Caco-2 (cell line): Measurements from ENCODE around the gene TMEM100. TPM values are rescaled to one million over a fixed set of nuclear protein-coding genes. Genes with fewer than 3 reads are reported as not detected.

Experiments
- BruUV-seq: library from RNA; stranded (reverse); fragments of 400-500 nt; replicated peaks from 2 replicates; lab custom pipeline; 2021; lab: Mats Ljungman, UMichigan
- CTCF ChIA-PET: fragments of 300-600 bp; sonication (Branson Sonifier 250); formaldehyde crosslinking; loops from one replicate; lab custom pipeline; 2022; ENCODE audit warnings: antibody characterized with exemption; lab: Charles Lee
- POLR2A ChIA-PET: fragments of 300-600 bp; sonication (Branson Sonifier 250); formaldehyde crosslinking; loops from one replicate; lab custom pipeline; 2022; ENCODE audit warnings: antibody characterized with exemption; lab: Charles Lee
- DNase-seq, 2 experiments: peaks; one replicate each; pipeline versions ENCODE4 v3.0.0 to v3.0.0-alpha.2; 2020 to 2022
- H3K27me3 ChIP-seq: replicated peaks from 2 replicates; pipeline ENCODE4 v1.6.0; 2011; ENCODE audit warnings: low read length; ENCODE audit not compliant: control insufficient read depth, insufficient read depth
- H3K36me3 ChIP-seq: 2 replicates; pipeline ENCODE4 v1.5.1; 2011; ENCODE audit warnings: low read length; ENCODE audit not compliant: control insufficient read depth, insufficient read depth
- H3K4me1 ChIP-seq: fragments of 250-450 bp; sonication (Bioruptor Pico); 2 replicates; pipeline ENCODE4 v1.5.1; 2020; ENCODE audit warnings: mild to moderate bottlenecking
- H3K4me3 ChIP-seq: 2 replicates; pipeline ENCODE4 v1.5.1; 2011; ENCODE audit warnings: low read depth, mild to moderate bottlenecking, control low read depth, low read length
- H3K9me3 ChIP-seq: fragments of 250-450 bp; sonication (Bioruptor Pico); 2 replicates; pipeline ENCODE4 v1.5.1; 2020; ENCODE audit warnings: mild to moderate bottlenecking, moderate library complexity
- H3K27ac Mint-ChIP-seq: one replicate; pipeline ENCODE4 v1.8.0; 2022; ENCODE audit warnings: mixed read lengths; ENCODE audit not compliant: unreplicated experiment
- H3K27me3 Mint-ChIP-seq: one replicate; pipeline ENCODE4 v1.8.0; 2022; ENCODE audit warnings: mixed read lengths; ENCODE audit not compliant: insufficient read depth, unreplicated experiment
- H3K36me3 Mint-ChIP-seq: one replicate; pipeline ENCODE4 v1.8.0; 2022; ENCODE audit warnings: mild to moderate bottlenecking, mixed read lengths; ENCODE audit not compliant: insufficient read depth, unreplicated experiment
- H3K4me1 Mint-ChIP-seq: one replicate; pipeline ENCODE4 v1.8.0; 2022; ENCODE audit warnings: low read depth, mixed read lengths; ENCODE audit not compliant: unreplicated experiment
- H3K4me3 Mint-ChIP-seq: one replicate; pipeline ENCODE4 v1.8.0; 2022; ENCODE audit warnings: mild to moderate bottlenecking, moderate library complexity, mixed read lengths; ENCODE audit not compliant: unreplicated experiment
- H3K9me3 Mint-ChIP-seq: one replicate; pipeline ENCODE4 v1.8.0; 2022; ENCODE audit warnings: mixed read lengths; ENCODE audit not compliant: unreplicated experiment
- CTCF ChIP-seq, 2 experiments: fragments of 200-600 bp in 1 of 2; IDR thresholded peaks; 1 replicate in 1 of 2; 2 replicates in 1 of 2; pipeline versions ENCODE4 v1.5.1 to v1.8.0; 2011 to 2022; ENCODE audit warnings: antibody characterized with exemption in 1 of 2, control low read depth in 1 of 2, inconsistent platforms in 1 of 2, low read depth in 1 of 2, low read length in 1 of 2, mild to moderate bottlenecking in 1 of 2, moderate library complexity in 1 of 2; ENCODE audit not compliant: insufficient read depth in 1 of 2, severe bottlenecking in 1 of 2, unreplicated experiment in 1 of 2
- intact Hi-C: fragments of 100-400 bp; cut with micrococcal nuclease; formaldehyde crosslinking; loops from one replicate; pipeline ENCODE4 v1.10.0; 2022; ENCODE audit not compliant: unreplicated experiment
- total RNA-seq: library from RNA; stranded (reverse); gene quantifications from 2 replicates; pipeline ENCODE4 v1.2.3, GENCODE V29; 2022

The TMEM100 gene
- total RNA-seq, 1 experiment from 2014 or later = not detected

GRCh38 chr17:55691666-55692065 is 31.0 kb downstream of the TMEM100 start:
- no peaks in the 10 kb centered on the region for H3K36me3 Mint-ChIP-seq
- peaks cover 8% of the 10 kb centered on the region for H3K27me3 Mint-ChIP-seq
- Histone ChIP-seq H3K27me3 (no peaks in the 10 kb centered on the region; the same call in 1 of the 2 replicates), H3K36me3 (no peaks in the 10 kb centered on the region; the same call in 1 of the 2 replicates), H3K4me1 (no peaks in the 10 kb centered on the region), H3K9me3 (peaks cover 8% of the 10 kb centered on the region), H3K4me3 (no peak overlapping the region)
- ChIA-PET CTCF (no interaction called here), POLR2A (no interaction called here)
- H3K4me3 Mint-ChIP-seq = no peak overlapping the region
- intact Hi-C loops = no loop called here
- BruUV-seq = no TSS peak
- no peak for DNase-seq
- H3K9me3 Mint-ChIP-seq = no peaks in the 10 kb centered on the region
- H3K4me1 Mint-ChIP-seq = no peaks in the 10 kb centered on the region
- no peak overlapping the region for H3K27ac Mint-ChIP-seq
- TF ChIP-seq CTCF (IDR thresholded peaks at IDR 0.05; ENCODE audit: insufficient read depth in 1 of 2, low read depth in 1 of 2, low read length in 1 of 2, severe bottlenecking in 1 of 2, unreplicated experiment in 1 of 2) = no peak

- Mint-ChIP-seq H3K4me1 (no peaks in the 10 kb centered on the region), H3K27me3 (peaks cover 9% of the 10 kb centered on the region), H3K36me3 (no peaks in the 10 kb centered on the region), H3K9me3 (no peaks in the 10 kb centered on the region), H3K4me3 (no peak overlapping the region), H3K27ac (no peak overlapping the region)
- ChIA-PET CTCF (no interaction called here), POLR2A (no interaction called here)
- H3K36me3 ChIP-seq = no peaks in the 10 kb centered on the region; the same call in 1 of the 2 replicates
- no peaks in the 10 kb centered on the region; the same call in 1 of the 2 replicates for H3K27me3 ChIP-seq
- no peak overlapping the region for H3K4me3 ChIP-seq
- H3K9me3 ChIP-seq = peaks cover 9% of the 10 kb centered on the region
- DNase-seq = no peak
- no TSS peak for BruUV-seq
- intact Hi-C loops = no loop called here
- no peaks in the 10 kb centered on the region for H3K4me1 ChIP-seq
- TF ChIP-seq CTCF (IDR thresholded peaks at IDR 0.05; ENCODE audit: insufficient read depth in 1 of 2, low read depth in 1 of 2, low read length in 1 of 2, severe bottlenecking in 1 of 2, unreplicated experiment in 1 of 2) = no peak
Observed at GRCh38 chr17:55690105-55690508, 32.6 kb downstream of the TMEM100 start.

GRCh38 chr17:55689672-55690071 is 33.0 kb downstream of the TMEM100 start:
- Mint-ChIP-seq H3K27me3 (peaks cover 12% of the 10 kb centered on the region), H3K4me3 (no peak overlapping the region), H3K9me3 (no peaks in the 10 kb centered on the region), H3K27ac (no peak overlapping the region), H3K36me3 (no peaks in the 10 kb centered on the region), H3K4me1 (no peaks in the 10 kb centered on the region)
- no peaks in the 10 kb centered on the region for H3K4me1 ChIP-seq
- peaks cover 9% of the 10 kb centered on the region for H3K9me3 ChIP-seq
- ChIA-PET CTCF (no interaction called here), POLR2A (no interaction called here)
- intact Hi-C loops = no loop called here
- DNase-seq = no peak
- no TSS peak for BruUV-seq
- H3K4me3 ChIP-seq = no peak overlapping the region
- no peaks in the 10 kb centered on the region; the same call in 1 of the 2 replicates for H3K36me3 ChIP-seq
- H3K27me3 ChIP-seq = no peaks in the 10 kb centered on the region; the same call in 1 of the 2 replicates
- TF ChIP-seq CTCF (IDR thresholded peaks at IDR 0.05; ENCODE audit: insufficient read depth in 1 of 2, low read depth in 1 of 2, low read length in 1 of 2, severe bottlenecking in 1 of 2, unreplicated experiment in 1 of 2) = no peak
